ENCODE results near the gene SDHAF1. TPM values are rescaled to one million over a fixed set of nuclear protein-coding genes. Genes with fewer than 3 reads are reported as not detected.

The SDHAF1 gene
- total and polyA plus RNA-seq, 2 of the 8 experiments (the other 6 are each of a cell fraction or from before 2014, with no cell fraction given): 16.0 to 21.3 TPM

- TF ChIP-seq EP300 (IDR thresholded peaks at IDR 0.05; ENCODE audit: borderline replicate concordance in 1 of 2, low read depth in 2 of 2, low read length in 2 of 2) (no peak), ZNF274 (IDR thresholded peaks at IDR 0.05; ENCODE audit: borderline replicate concordance, extremely low read depth, low read length) (no peak), NRF1 (IDR thresholded peaks at IDR 0.05; ENCODE audit: low read depth, low read length) (no peak), FOSL1 (IDR thresholded peaks at IDR 0.05; ENCODE audit: insufficient read depth, low read depth, low read length) (no peak), EZH2 (IDR thresholded peaks at IDR 0.05; ENCODE audit: low read depth, low read length, severe bottlenecking) (no peak)
Observed at GRCh38 chr19:35983177-35983576, 11.8 kb upstream of the SDHAF1 start (continued).

Data from H1 (cell line).